GM19468 (cell line): ENCODE results near the gene SRSF2.
"Not testable (repeated sequence)": the region's sequence is repeated elsewhere in the genome, so short reads cannot be mapped to it uniquely, and the experiment has no call there.

ENCODE experiments used
- ATAC-seq: cut with Tn5 transposase; IDR thresholded peaks from one replicate; pipeline ENCODE4 v1.9.1; 2021; ENCODE audit warnings: mild to moderate bottlenecking, moderate library complexity, moderate number of reproducible peaks; ENCODE audit not compliant: unreplicated experiment; ENCODE audit errors: extremely low read depth

The SRSF2 gene

GRCh38 chr17:76737082-76737675 lies at the start of gene SRSF2:
TSS of gene SRSF2 (minus strand) at chr17:76737331. CDS start at chr17:76737160, 171 bp downstream.
- peak; percentile 62 for ATAC-seq

GRCh38 chr17:76784926-76785325 lies 47.8 kb upstream of the SRSF2 start:
- ATAC-seq, result no peak

GRCh38 chr17:76783146-76783545 lies 46.0 kb upstream of the SRSF2 start:
- no peak for ATAC-seq

GRCh38 chr17:76781056-76781982 lies 44.2 kb upstream of the SRSF2 start:
- ATAC-seq, result no peak

- ATAC-seq, result no peak
Observed at GRCh38 chr17:76775021-76775600, 38.0 kb upstream of the SRSF2 start.

- no peak for ATAC-seq
Observed at GRCh38 chr17:76772842-76773525, 35.9 kb upstream of the SRSF2 start.

- ATAC-seq, result no peak
Observed at GRCh38 chr17:76758570-76758969, 21.4 kb upstream of the SRSF2 start.

- ATAC-seq, result no peak
Observed at GRCh38 chr17:76757256-76757655, 20.1 kb upstream of the SRSF2 start.

GRCh38 chr17:76755285-76755684 lies 18.2 kb upstream of the SRSF2 start:
- no peak for ATAC-seq

- ATAC-seq, result no peak
Observed at GRCh38 chr17:76753061-76753961, 16.2 kb upstream of the SRSF2 start.

- no peak for ATAC-seq
Observed at GRCh38 chr17:76752006-76752405, 14.9 kb upstream of the SRSF2 start.

- no peak for ATAC-seq
Observed at GRCh38 chr17:76751416-76751993, 14.4 kb upstream of the SRSF2 start.

GRCh38 chr17:76748657-76749056 lies 11.5 kb upstream of the SRSF2 start:
- no peak for ATAC-seq

GRCh38 chr17:76747716-76748363 lies 10.7 kb upstream of the SRSF2 start:
- no peak for ATAC-seq

GRCh38 chr17:76745785-76746184 lies 8.7 kb upstream of the SRSF2 start:
- not testable (repeated sequence) for ATAC-seq

GRCh38 chr17:76744747-76745146 lies 7.6 kb upstream of the SRSF2 start:
- ATAC-seq, result no peak

GRCh38 chr17:76742958-76743357 lies 5.8 kb upstream of the SRSF2 start:
- no peak for ATAC-seq

- ATAC-seq, result no peak
Observed at GRCh38 chr17:76740329-76741118, 3.4 kb upstream of the SRSF2 start.
